Measurements from ENCODE around the gene GNG3. TPM values are rescaled to one million over a fixed set of nuclear protein-coding genes. Genes with fewer than 3 reads are reported as not detected.

Gene GNG3
- total and polyA plus RNA-seq, 2 of the 4 experiments (the other 2 are of a cell fraction) = not detected

DNA sequence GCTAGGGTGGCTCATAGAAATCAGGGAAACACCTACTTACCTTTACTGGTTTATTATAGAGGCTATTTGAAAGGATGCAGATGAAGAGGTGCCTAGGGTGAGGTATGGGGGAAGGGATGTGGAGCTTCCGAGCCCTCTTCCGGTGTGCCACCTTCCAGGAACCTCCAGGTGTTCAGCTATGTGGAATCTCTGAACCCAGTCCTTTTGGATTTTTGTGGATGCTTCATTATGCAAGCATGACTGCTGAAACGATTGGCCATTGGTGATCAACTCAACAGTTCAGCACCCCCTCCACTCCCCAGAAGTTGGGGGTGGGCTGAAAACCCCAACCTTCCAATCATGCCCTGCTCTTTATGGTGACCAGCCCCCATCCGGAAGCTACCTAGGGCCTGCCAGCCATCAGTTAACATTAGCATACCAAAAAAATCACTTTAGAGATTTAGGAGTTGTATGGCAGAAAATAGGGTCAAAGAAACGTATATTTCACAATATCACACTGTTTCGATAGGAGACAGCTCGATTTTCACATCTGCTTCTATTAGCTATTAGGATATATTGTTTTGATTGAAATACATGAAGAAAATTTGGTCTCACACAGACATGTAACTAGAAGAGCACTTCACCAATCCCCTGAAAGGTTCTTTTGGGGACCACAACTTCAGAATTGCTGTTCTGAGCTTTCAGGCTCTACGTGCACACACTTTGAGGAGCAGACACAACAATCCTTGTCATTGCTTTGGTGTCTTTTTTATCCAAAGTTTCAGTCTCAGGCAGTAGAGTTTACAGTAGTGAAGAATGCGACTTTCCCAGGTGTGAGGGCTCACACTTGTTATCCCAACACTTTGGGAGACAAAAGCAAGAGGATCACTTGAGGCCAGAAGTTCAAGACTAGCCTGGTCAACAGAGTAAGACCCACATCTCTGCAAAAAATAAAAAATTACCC is 50.6 kb downstream of the GNG3 start:
- Histone ChIP-seq H3K4ac (ENCODE audit: low read depth, low read length) (no peak overlapping the region), H3K4me3 (ENCODE audit: insufficient read depth, low read depth, low read length) (no peak overlapping the region), H2BK5ac (ENCODE audit: low read depth, low read length, poor library complexity, severe bottlenecking) (no peak overlapping the region), H2AK9ac (replicated peaks; ENCODE audit: low read depth, low read length, poor library complexity) (no peak overlapping the region), H3K36me3 (ENCODE audit: control insufficient read depth, insufficient read depth, low read length) (peaks cover 4% of the 10 kb centered on the region; the same call in 1 of the 2 replicates), H3K9me3 (ENCODE audit: control insufficient read depth, insufficient read depth, low read length) (no peaks in the 10 kb centered on the region), H2BK120ac (ENCODE audit: low read depth, low read length) (no peak overlapping the region), H3K27ac (ENCODE audit: insufficient read depth, low read length) (no peak overlapping the region), H3K9ac (ENCODE audit: low read depth, low read length) (no peak overlapping the region), H2AFZ (replicated peaks; ENCODE audit: low read length, poor library complexity) (peak overlapping the region; percentile 53), H2BK15ac (ENCODE audit: low read depth, low read length) (no peak overlapping the region), H4K5ac (ENCODE audit: low read depth, low read length) (no peak overlapping the region), H3K4me2 (ENCODE audit: low read depth, low read length) (no peak overlapping the region), H2BK20ac (ENCODE audit: low read depth, low read length) (no peak overlapping the region), H3K27me3 (ENCODE audit: control insufficient read depth, insufficient read depth, low read length) (no peaks in the 10 kb centered on the region), H3K23ac (ENCODE audit: low read depth, low read length) (no peak overlapping the region), H3K4me1 (ENCODE audit: control insufficient read depth, insufficient read depth, low read length) (peaks cover 4% of the 10 kb centered on the region), H4K91ac (ENCODE audit: insufficient read depth, low read depth, low read length) (no peak overlapping the region), H3K56ac (ENCODE audit: extremely low read depth, insufficient read depth, low read length) (no peak overlapping the region), H3K18ac (ENCODE audit: low read depth, low read length) (no peak overlapping the region), H3K9me1 (ENCODE audit: insufficient read depth, low read length) (peaks cover 4% of the 10 kb centered on the region; the same call in 1 of the 2 replicates), H4K20me1 (ENCODE audit: insufficient read depth, low read length) (no peaks in the 10 kb centered on the region), H4K8ac (ENCODE audit: low read depth in 2 of 2, low read length in 2 of 2) (no peak overlapping the region), H3K14ac (replicated peaks; ENCODE audit: low read depth, low read length) (no peak overlapping the region), H3K79me1 (ENCODE audit: low read depth in 1 of 2, low read length in 2 of 2) (peaks cover 20 to 25% of the 10 kb centered on the region in 2 experiments), H2AK5ac (ENCODE audit: low read depth, low read length) (no peak overlapping the region)
- TF ChIP-seq MAZ (IDR thresholded peaks at IDR 0.05; ENCODE audit: borderline replicate concordance, low read depth, low read length) = no peak
- TF ChIP-seq CEBPB (IDR thresholded peaks at IDR 0.05; ENCODE audit: low read depth, low read length) = peak; percentile 57
- intact Hi-C loops (cut with micrococcal nuclease) = no loop called here
- no peak for DNase-seq
- ChIA-PET CTCF (no interaction called here), POLR2A (ENCODE audit: unreplicated experiment) (no interaction called here)
- 80% methylated on average over 1 of the region's 9 CpGs; no CpG with 5 or more reads in 1 of the 2 experiments for WGBS, 2 experiments (ENCODE audit: extremely low coverage in 2 of 2, insufficient read length in 1 of 2)
- in situ Hi-C loops (cut with MboI; ENCODE audit: low sequenced_read_pairs) = no loop called here
- BruUV-seq (replicated peaks) = no TSS peak
- dilution Hi-C loops (cut with HindIII; ENCODE audit: low sequenced_read_pairs, unreplicated experiment) = no loop called here
- no peak for ATAC-seq (ENCODE audit: low read depth)

Small RNAs within 50 kb of the gene (microRNA-seq; reads per million reads assigned to microRNA genes)
- not detected for gene SNORA57 (ENCODE audit: insufficient read depth, insufficient read length)

Small RNAs within 50 kb of the gene (small RNA-seq; reads per million reads assigned to genes)
- gene SNORA57 = 0 reads per million in 5 experiments

Other genes starting within 250 kb of the GNG3 start
- gene AHNAK, start 160.9 kb upstream of the GNG3 start, total RNA-seq (2012; rRNA removed) = 695 and 735 TPM in 2 replicates
- gene AHNAK, start 160.9 kb upstream of the GNG3 start, polyA plus RNA-seq (2012; rRNA removed) = 80.7 and 95.1 TPM in 2 replicates
- 1,598 and 1,857 TPM in 2 replicates for gene EEF1G, start 133.8 kb upstream of the GNG3 start, total RNA-seq (2012; rRNA removed)
- gene EEF1G, start 133.8 kb upstream of the GNG3 start, polyA plus RNA-seq (2012; rRNA removed) = 1,684 and 1,697 TPM in 2 replicates
- gene TUT1, start 116.2 kb upstream of the GNG3 start, total RNA-seq (2012; rRNA removed) = 3.3 and 4.3 TPM in 2 replicates
- gene TUT1, start 116.2 kb upstream of the GNG3 start, polyA plus RNA-seq (2012; rRNA removed) = 10.1 TPM in 2 replicates
- gene MTA2, start 105.8 kb upstream of the GNG3 start, total RNA-seq (2012; rRNA removed) = 126 and 136 TPM in 2 replicates
- 28.0 and 34.8 TPM in 2 replicates for gene MTA2, start 105.8 kb upstream of the GNG3 start, polyA plus RNA-seq (2012; rRNA removed)
- 4.4 and 5.0 TPM in 2 replicates for gene EML3, start 94.9 kb upstream of the GNG3 start, total RNA-seq (2012; rRNA removed)
- 24.7 and 26.1 TPM in 2 replicates for gene EML3, start 94.9 kb upstream of the GNG3 start, polyA plus RNA-seq (2012; rRNA removed)
- 2.2 TPM in 2 replicates for gene ROM1, start 94.4 kb upstream of the GNG3 start, total RNA-seq (2012; rRNA removed)
- gene ROM1, start 94.4 kb upstream of the GNG3 start, polyA plus RNA-seq (2012; rRNA removed) = 1.7 and 2.5 TPM in 2 replicates
- gene B3GAT3, start 85.7 kb upstream of the GNG3 start, total RNA-seq (2012; rRNA removed) = 10.4 and 10.6 TPM in 2 replicates
- 38.4 and 51.7 TPM in 2 replicates for gene B3GAT3, start 85.7 kb upstream of the GNG3 start, polyA plus RNA-seq (2012; rRNA removed)
- 182 and 209 TPM in 2 replicates for gene GANAB, start 61.1 kb upstream of the GNG3 start, total RNA-seq (2012; rRNA removed)
- 323 and 344 TPM in 2 replicates for gene GANAB, start 61.1 kb upstream of the GNG3 start, polyA plus RNA-seq (2012; rRNA removed)
- 8.9 and 11.8 TPM in 2 replicates for gene INTS5, start 54.4 kb upstream of the GNG3 start, total RNA-seq (2012; rRNA removed)
- gene INTS5, start 54.4 kb upstream of the GNG3 start, polyA plus RNA-seq (2012; rRNA removed) = 14.7 and 14.8 TPM in 2 replicates
- 41.2 and 53.6 TPM in 2 replicates for gene C11orf98, start 42.5 kb upstream of the GNG3 start, total RNA-seq (2012; rRNA removed)
- 62.3 and 68.9 TPM in 2 replicates for gene C11orf98, start 42.5 kb upstream of the GNG3 start, polyA plus RNA-seq (2012; rRNA removed)
- 6.4 and 7.9 TPM in 2 replicates for gene CSKMT, start 42.4 kb upstream of the GNG3 start, total RNA-seq (2012; rRNA removed)
- gene CSKMT, start 42.4 kb upstream of the GNG3 start, polyA plus RNA-seq (2012; rRNA removed) = 5.3 and 6.2 TPM in 2 replicates
- 5.7 and 6.7 TPM in 2 replicates for gene UQCC3, start 36.0 kb upstream of the GNG3 start, total RNA-seq (2012; rRNA removed)
- gene UQCC3, start 36.0 kb upstream of the GNG3 start, polyA plus RNA-seq (2012; rRNA removed) = 9.7 and 13.7 TPM in 2 replicates
- 1.4 and 1.6 TPM in 2 replicates for gene LBHD1, start 35.4 kb upstream of the GNG3 start, total RNA-seq (2012; rRNA removed)
- 2.9 and 4.0 TPM in 2 replicates for gene LBHD1, start 35.4 kb upstream of the GNG3 start, polyA plus RNA-seq (2012; rRNA removed)
- 50.0 and 83.0 TPM in 2 replicates for gene UBXN1, start 28.6 kb upstream of the GNG3 start, total RNA-seq (2012; rRNA removed)
- gene UBXN1, start 28.6 kb upstream of the GNG3 start, polyA plus RNA-seq (2012; rRNA removed) = 81.6 and 96.9 TPM in 2 replicates
- 0.28 and 0.36 TPM in 2 replicates for gene LRRN4CL, start 18.1 kb upstream of the GNG3 start, total RNA-seq (2012; rRNA removed)
- gene LRRN4CL, start 18.1 kb upstream of the GNG3 start, polyA plus RNA-seq (2012; rRNA removed) = 0.84 and 1.1 TPM in 2 replicates
- 19.4 and 26.2 TPM in 2 replicates for gene BSCL2, start 252 bp upstream of the GNG3 start, total RNA-seq (2012; rRNA removed)
- gene BSCL2, start 252 bp upstream of the GNG3 start, polyA plus RNA-seq (2012; rRNA removed) = 46.0 and 47.1 TPM in 2 replicates
- 3.9 and 5.0 TPM in 2 replicates for gene HNRNPUL2, start 19.8 kb downstream of the GNG3 start, total RNA-seq (2012; rRNA removed)
- 25.5 and 30.2 TPM in 2 replicates for gene HNRNPUL2, start 19.8 kb downstream of the GNG3 start, polyA plus RNA-seq (2012; rRNA removed)
- 37.1 and 45.5 TPM in 2 replicates for gene TTC9C, start 20.8 kb downstream of the GNG3 start, total RNA-seq (2012; rRNA removed)
- gene TTC9C, start 20.8 kb downstream of the GNG3 start, polyA plus RNA-seq (2012; rRNA removed) = 29.1 and 32.9 TPM in 2 replicates
- gene ZBTB3, start 46.5 kb downstream of the GNG3 start, total RNA-seq (2012; rRNA removed) = 7.8 and 8.1 TPM in 2 replicates
- 2.3 and 3.4 TPM in 2 replicates for gene ZBTB3, start 46.5 kb downstream of the GNG3 start, polyA plus RNA-seq (2012; rRNA removed)
- 110 and 154 TPM in 2 replicates for gene POLR2G, start 53.9 kb downstream of the GNG3 start, total RNA-seq (2012; rRNA removed)
- gene POLR2G, start 53.9 kb downstream of the GNG3 start, polyA plus RNA-seq (2012; rRNA removed) = 157 and 165 TPM in 2 replicates
- gene TAF6L, start 63.7 kb downstream of the GNG3 start, total RNA-seq (2012; rRNA removed) = 8.1 and 9.5 TPM in 2 replicates
- 13.5 and 14.5 TPM in 2 replicates for gene TAF6L, start 63.7 kb downstream of the GNG3 start, polyA plus RNA-seq (2012; rRNA removed)
- gene TMEM179B, start 79.7 kb downstream of the GNG3 start, total RNA-seq (2012; rRNA removed) = 20.0 and 29.4 TPM in 2 replicates
- 67.1 and 71.5 TPM in 2 replicates for gene TMEM179B, start 79.7 kb downstream of the GNG3 start, polyA plus RNA-seq (2012; rRNA removed)
- gene TMEM223, start 84.3 kb downstream of the GNG3 start, total RNA-seq (2012; rRNA removed) = 9.7 and 14.2 TPM in 2 replicates
- 15.7 and 18.0 TPM in 2 replicates for gene TMEM223, start 84.3 kb downstream of the GNG3 start, polyA plus RNA-seq (2012; rRNA removed)
- 26.3 and 27.5 TPM in 2 replicates for gene NXF1, start 97.8 kb downstream of the GNG3 start, total RNA-seq (2012; rRNA removed)
- gene NXF1, start 97.8 kb downstream of the GNG3 start, polyA plus RNA-seq (2012; rRNA removed) = 90.4 and 97.4 TPM in 2 replicates
- gene STX5, start 124.4 kb downstream of the GNG3 start, total RNA-seq (2012; rRNA removed) = 48.6 and 49.5 TPM in 2 replicates
- gene STX5, start 124.4 kb downstream of the GNG3 start, polyA plus RNA-seq (2012; rRNA removed) = 43.1 and 43.5 TPM in 2 replicates
- not detected in 2 replicates for gene TEX54, start 125.2 kb downstream of the GNG3 start, total RNA-seq (2012; rRNA removed)
- not detected in 2 replicates for gene TEX54, start 125.2 kb downstream of the GNG3 start, polyA plus RNA-seq (2012; rRNA removed)
- 40.8 and 44.3 TPM in 2 replicates for gene WDR74, start 131.9 kb downstream of the GNG3 start, total RNA-seq (2012; rRNA removed)
- gene WDR74, start 131.9 kb downstream of the GNG3 start, polyA plus RNA-seq (2012; rRNA removed) = 38.4 and 41.9 TPM in 2 replicates
- 114 and 140 TPM in 2 replicates for gene SLC3A2, start 173.2 kb downstream of the GNG3 start, total RNA-seq (2012; rRNA removed)
- gene SLC3A2, start 173.2 kb downstream of the GNG3 start, polyA plus RNA-seq (2012; rRNA removed) = 239 TPM in 2 replicates
- not detected in 2 replicates for gene CHRM1, start 213.7 kb downstream of the GNG3 start, total RNA-seq (2012; rRNA removed)
- not detected in 2 replicates for gene CHRM1, start 213.7 kb downstream of the GNG3 start, polyA plus RNA-seq (2012; rRNA removed)

All from IMR-90 (cell line).